Keratinocyte (primary cell): Measurements from ENCODE around the gene NR3C2. TPM values are rescaled to one million over a fixed set of nuclear protein-coding genes. Genes with fewer than 3 reads are reported as not detected.

ENCODE experiments used
- DNase-seq: peaks from one replicate; pipeline ENCODE4 v3.0.0-alpha.2; 2011; ENCODE audit warnings: low read depth, missing footprints, low spot score
- FAIRE-seq: peaks from 2 replicates; lab custom pipeline; 2011; peaks lifted over from hg19 to GRCh38; lab: Jason Lieb, UNC
- H2AFZ ChIP-seq: 2 replicates; pipeline ENCODE4 v1.6.0; 2012; ENCODE audit warnings: low read length, control low read depth, inconsistent platforms; ENCODE audit not compliant: control insufficient read depth
- H3K27ac ChIP-seq: 2 replicates; pipeline ENCODE4 v1.5.1; 2011; ENCODE audit warnings: low read length; ENCODE audit not compliant: control insufficient read depth, insufficient read depth
- H3K27me3 ChIP-seq: 3 replicates; pipeline ENCODE4 v1.6.0; 2011; ENCODE audit warnings: low read length; ENCODE audit not compliant: control insufficient read depth, insufficient read depth; ENCODE audit errors: extremely low read depth
- H3K36me3 ChIP-seq, 2 experiments: 2 replicates in 1 of 2; 3 replicates in 1 of 2; pipeline ENCODE4 v1.5.1; 2011; ENCODE audit warnings: low read length in 2 of 2, mild to moderate bottlenecking in 1 of 2; ENCODE audit not compliant: control insufficient read depth in 2 of 2, insufficient read depth in 2 of 2; ENCODE audit errors: extremely low read depth in 1 of 2
- H3K4me1 ChIP-seq: 3 replicates; pipeline ENCODE4 v1.5.1; 2011; ENCODE audit warnings: low read length; ENCODE audit not compliant: control insufficient read depth, insufficient read depth; ENCODE audit errors: extremely low read depth
- H3K4me2 ChIP-seq: 3 replicates; pipeline ENCODE4 v1.6.0; 2011; ENCODE audit warnings: low read depth, low read length; ENCODE audit not compliant: control insufficient read depth, insufficient read depth; ENCODE audit errors: extremely low read depth
- H3K4me3 ChIP-seq, 3 experiments: fragments of 200-600 bp in 1 of 3; sonication (generic) in 1 of 3; 2 replicates in 2 of 3; 3 replicates in 1 of 3; pipeline ENCODE4 v1.5.1; 2011 to 2016; ENCODE audit warnings: low read length in 3 of 3, mild to moderate bottlenecking in 3 of 3, control low read depth in 2 of 3, inconsistent platforms in 1 of 3, low read depth in 1 of 3, mixed read lengths in 1 of 3, mixed run types in 1 of 3, moderate library complexity in 1 of 3; ENCODE audit not compliant: control insufficient read depth in 2 of 3, insufficient read depth in 2 of 3; ENCODE audit errors: extremely low read depth in 1 of 3
- H3K79me2 ChIP-seq: 2 replicates; pipeline ENCODE4 v1.6.0; 2012; ENCODE audit warnings: low read length; ENCODE audit not compliant: control insufficient read depth, insufficient read depth
- H3K9ac ChIP-seq: 3 replicates; pipeline ENCODE4 v1.6.0; 2011; ENCODE audit warnings: low read length; ENCODE audit not compliant: control insufficient read depth, insufficient read depth; ENCODE audit errors: extremely low read depth
- H3K9me1 ChIP-seq: 3 replicates; pipeline ENCODE4 v1.6.0; 2011; ENCODE audit warnings: low read length; ENCODE audit not compliant: control insufficient read depth, insufficient read depth; ENCODE audit errors: extremely low read depth
- H3K9me3 ChIP-seq: 2 replicates; pipeline ENCODE4 v1.5.1; 2012; ENCODE audit warnings: low read depth, low read length; ENCODE audit not compliant: control insufficient read depth
- H4K20me1 ChIP-seq: 3 replicates; pipeline ENCODE4 v1.6.0; 2011; ENCODE audit warnings: low read length; ENCODE audit not compliant: control insufficient read depth, insufficient read depth; ENCODE audit errors: extremely low read depth
- CTCF ChIP-seq, 3 experiments: IDR thresholded peaks in 1 of 3; conservative IDR thresholded peaks in 1 of 3; optimal IDR thresholded peaks in 1 of 3; 2 replicates in 2 of 3; 3 replicates in 1 of 3; pipeline versions ENCODE3 to v1.5.1; 2011; ENCODE audit warnings: low read length in 3 of 3, mild to moderate bottlenecking in 3 of 3, moderate library complexity in 2 of 3, control low read depth in 1 of 3, inconsistent platforms in 1 of 3; ENCODE audit not compliant: insufficient read depth in 2 of 3; ENCODE audit errors: extremely low read depth in 1 of 3
- EZH2 ChIP-seq: IDR thresholded peaks from one replicate; pipeline ENCODE4 v1.6.1; 2012; ENCODE audit warnings: inconsistent platforms, mild to moderate bottlenecking, low read length, moderate library complexity
- dilution Hi-C: fragments of 300-500 bp; cut with MboI; formaldehyde crosslinking; loops from one replicate; pipeline ENCODE4 v1.7.0; 2020; ENCODE audit warnings: low sequenced_read_pairs; ENCODE audit not compliant: extremely low pct_ligation_motif_present
- polyA plus RNA-seq, 5 experiments: library from polyadenylated mRNA; depleted of rRNA in 3 of 5; stranded (reverse) in 3 of 5; stranded (forward) in 1 of 5; unstranded in 1 of 5; fragments of >200 nt; gene quantifications; 1 replicate in 1 of 5; 2 replicates in 3 of 5; 3 replicates in 1 of 5; pipeline versions ENCODE4 v1.2.1 to v1.2.3, GENCODE V29; 2011 to 2012; ENCODE audit warnings: missing spikeins in 2 of 5, low read depth in 1 of 5, low replicate concordance in 1 of 5

NR3C2 gene
- polyA plus RNA-seq, 1 donor (not counting 4 experiments of a cell fraction or from before 2014, with no cell fraction given) = 1.5 TPM

- Histone ChIP-seq H3K79me2 (no peaks in the 10 kb centered on the region), H2AFZ (no peak overlapping the region), H3K9ac (no peak overlapping the region), H3K9me1 (no peaks in the 10 kb centered on the region), H3K36me3 (no peaks in the 10 kb centered on the region), H3K9me3 (no peaks in the 10 kb centered on the region), H3K27me3 (no peaks in the 10 kb centered on the region), H3K27ac (no peak overlapping the region), H3K4me3 (no peak overlapping the region), H3K4me2 (no peak overlapping the region), H4K20me1 (no peaks in the 10 kb centered on the region), H3K4me1 (no peaks in the 10 kb centered on the region)
- FAIRE-seq (no peak), DNase-seq (no peak)
- no peak for TF ChIP-seq CTCF (optimal IDR thresholded peaks at IDR 0.05 in 1 of 3, IDR thresholded peaks at IDR 0.05 in 1 of 3, conservative IDR thresholded peaks at IDR 0.05 in 1 of 3; ENCODE audit: extremely low read depth in 1 of 3, insufficient read depth in 2 of 3, low read length in 3 of 3)
- no peak for TF ChIP-seq EZH2
- dilution Hi-C loops = no loop called here
Measured at GRCh38 chr4:148211533-148211932, 230.7 kb downstream of the NR3C2 start.

GRCh38 chr4:148210661-148211060 lies 231.6 kb downstream of the NR3C2 start:
- Histone ChIP-seq H3K79me2 (no peaks in the 10 kb centered on the region), H3K4me1 (no peaks in the 10 kb centered on the region), H3K27ac (no peak overlapping the region), H2AFZ (no peak overlapping the region), H3K36me3 (no peaks in the 10 kb centered on the region), H3K9me1 (no peaks in the 10 kb centered on the region), H3K4me3 (no peak overlapping the region), H3K27me3 (no peaks in the 10 kb centered on the region), H4K20me1 (no peaks in the 10 kb centered on the region), H3K9ac (no peak overlapping the region), H3K9me3 (no peaks in the 10 kb centered on the region), H3K4me2 (no peak overlapping the region)
- FAIRE-seq = no peak
- dilution Hi-C loops = no loop called here
- TF ChIP-seq EZH2 (no peak), CTCF (optimal IDR thresholded peaks at IDR 0.05 in 1 of 3, IDR thresholded peaks at IDR 0.05 in 1 of 3, conservative IDR thresholded peaks at IDR 0.05 in 1 of 3; ENCODE audit: extremely low read depth in 1 of 3, insufficient read depth in 2 of 3, low read length in 3 of 3) (no peak)
- no peak for DNase-seq
